Panc1 (cell line): ENCODE measurements around the gene SLIT3. TPM values are rescaled to one million over a fixed set of nuclear protein-coding genes. Genes with fewer than 3 reads are reported as not detected.

Experiments
- ATAC-seq: fragments of 200-7000 bp; cut with Tn5 transposase; 2 replicates; pipeline ENCODE4 v1.9.1; 2020; ENCODE audit warnings: mild to moderate bottlenecking, moderate library complexity
- BruUV-seq: library from RNA; stranded (reverse); fragments of 400-500 nt; replicated peaks from 2 replicates; lab custom pipeline; 2021; lab: Mats Ljungman, UMichigan
- CTCF ChIA-PET: fragments of 300-600 bp; sonication (Branson Sonifier 250); formaldehyde crosslinking; loops from one replicate; lab custom pipeline; 2022; ENCODE audit warnings: antibody characterized with exemption; lab: Charles Lee
- POLR2A ChIA-PET: fragments of 300-600 bp; sonication (Branson Sonifier 250); formaldehyde crosslinking; loops from one replicate; lab custom pipeline; 2022; ENCODE audit warnings: antibody characterized with exemption; lab: Charles Lee
- DNase-seq: peaks from one replicate; pipeline ENCODE4 v3.0.0-alpha.2; 2010; ENCODE audit warnings: low read depth, low spot score
- H3K27ac ChIP-seq: 2 replicates; pipeline ENCODE4 v1.5.1; 2011; ENCODE audit warnings: mild to moderate bottlenecking, low read length, inconsistent platforms
- H3K27me3 ChIP-seq: fragments of 200-500 bp; sonication (Bioruptor generic); 2 replicates; pipeline ENCODE4 v1.6.0; 2014; ENCODE audit warnings: low read length, inconsistent platforms; ENCODE audit not compliant: control insufficient read depth, insufficient read depth
- H3K36me3 ChIP-seq: fragments of 200-500 bp; sonication (Bioruptor generic); 2 replicates; pipeline ENCODE4 v1.5.1; 2014; ENCODE audit warnings: inconsistent platforms, mild to moderate bottlenecking, low read length, moderate library complexity; ENCODE audit not compliant: control insufficient read depth, insufficient read depth
- H3K4me1 ChIP-seq: 2 replicates; pipeline ENCODE4 v1.5.1; 2011; ENCODE audit warnings: inconsistent platforms, mild to moderate bottlenecking, low read length, moderate library complexity; ENCODE audit not compliant: control insufficient read depth, insufficient read depth
- H3K4me3 ChIP-seq, 2 experiments: 2 replicates each; pipeline ENCODE4 v1.5.1; 2011 to 2012; ENCODE audit warnings: low read depth in 2 of 2, low read length in 2 of 2, mild to moderate bottlenecking in 2 of 2, inconsistent platforms in 1 of 2, moderate library complexity in 1 of 2
- H3K9me3 ChIP-seq: fragments of 200-500 bp; sonication (Bioruptor generic); 2 replicates; pipeline ENCODE4 v1.5.1; 2014; ENCODE audit warnings: low read depth, mild to moderate bottlenecking, inconsistent platforms, low read length, moderate library complexity; ENCODE audit not compliant: control insufficient read depth, insufficient read depth
- POLR2AphosphoS5 ChIP-seq: IDR thresholded peaks from 2 replicates; pipeline ENCODE4 v1.6.1; 2012; ENCODE audit warnings: mild to moderate bottlenecking, low read depth, low read length, moderate library complexity
- SIN3A ChIP-seq: IDR thresholded peaks from 2 replicates; pipeline ENCODE4 v1.6.1; 2012; ENCODE audit warnings: low read depth, mild to moderate bottlenecking, low read length, moderate library complexity, borderline replicate concordance; ENCODE audit not compliant: insufficient read depth
- TCF7L2 ChIP-seq: IDR thresholded peaks from 2 replicates; pipeline ENCODE4 v1.6.1; 2011; ENCODE audit warnings: mild to moderate bottlenecking, low read depth, low read length, inconsistent platforms
- in situ Hi-C: cut with HindIII; loops from 2 replicates; pipeline ENCODE4 v1.10.0; 2016; ENCODE audit warnings: low sequenced_read_pairs, low pct_unique_long_range_greater_than_20kb
- intact Hi-C: fragments of 100-400 bp; cut with micrococcal nuclease; formaldehyde crosslinking; loops from one replicate; pipeline ENCODE4 v1.10.0; 2022; ENCODE audit not compliant: unreplicated experiment
- total RNA-seq: library from RNA; stranded (reverse); gene quantifications from one replicate; pipeline ENCODE4 v1.2.1, GENCODE V29; 2021; ENCODE audit not compliant: unreplicated experiment
- TF ChIP-seq, protein P1 (sequence below), 2 experiments: IDR thresholded peaks; 2 replicates each; pipeline ENCODE4 v1.6.1; 2011 to 2012; ENCODE audit warnings: low read depth in 2 of 2, control low read depth in 1 of 2, low read length in 1 of 2, mild to moderate bottlenecking in 1 of 2, moderate library complexity in 1 of 2; ENCODE audit not compliant: insufficient read depth in 1 of 2
- TF ChIP-seq, protein P2 (sequence below): fragments of 450-650 bp; IDR thresholded peaks from 2 replicates; pipeline ENCODE4 v1.5.1; 2017; ENCODE audit warnings: mild to moderate bottlenecking

Gene SLIT3
- total RNA-seq, 1 experiment from 2014 or later, result 26.4 TPM

DNA sequence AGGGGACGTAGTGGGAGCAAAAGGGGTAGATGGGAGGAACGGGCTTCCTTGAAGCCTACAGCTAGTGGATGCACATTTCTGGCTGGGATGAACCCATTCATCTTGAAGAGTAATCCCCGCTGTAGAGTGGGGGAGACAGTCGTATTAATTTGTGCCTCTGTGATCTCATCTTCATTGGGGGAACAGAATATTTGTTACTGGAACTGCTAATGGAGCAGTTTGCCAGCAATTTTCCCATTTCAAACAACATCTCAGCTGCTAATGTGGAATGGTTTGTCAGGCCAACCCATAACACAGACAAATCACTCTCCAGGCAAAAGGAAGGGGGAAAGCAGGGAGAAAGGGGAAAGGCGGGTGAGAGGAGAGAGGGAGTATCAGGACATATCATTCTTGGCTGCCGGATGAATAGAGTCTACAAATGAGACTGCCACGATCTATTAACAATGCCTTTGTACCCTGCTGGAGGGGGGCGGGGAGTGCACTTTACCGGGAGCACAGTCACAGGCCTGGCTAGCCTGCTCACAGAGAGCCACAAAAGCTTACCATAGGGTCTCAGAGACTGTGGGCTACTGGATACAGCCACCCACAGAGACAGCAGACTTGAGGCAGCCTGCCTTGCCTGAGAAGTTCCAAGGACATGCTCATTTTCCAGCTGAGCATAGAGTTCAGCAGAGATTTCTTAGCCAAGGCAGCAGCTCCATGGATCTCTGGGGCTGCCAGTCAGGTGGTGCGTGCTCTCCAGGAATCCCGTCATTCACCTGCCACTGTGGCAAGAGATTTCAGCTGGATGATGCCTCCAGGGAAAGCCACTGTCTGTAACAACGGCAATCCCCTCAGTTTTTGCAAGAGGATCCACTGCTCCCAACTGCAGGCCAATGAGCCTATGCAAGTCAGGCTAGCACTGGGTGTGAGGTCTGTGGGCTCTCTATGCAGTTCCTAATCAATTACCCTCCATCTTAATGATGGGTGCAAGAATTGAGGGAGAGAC is 504.1 kb downstream of the SLIT3 start:
- H3K4me3 ChIP-seq, result no peak overlapping the region
- H3K4me1 ChIP-seq, result no peaks in the 10 kb centered on the region
- DNase-seq (no peak), ATAC-seq (no peak)
- ChIA-PET CTCF (no interaction called here), POLR2A (no interaction called here)
- in situ Hi-C loops, result no loop called here
- intact Hi-C loops, result no loop called here
- no peak overlapping the region for H3K27ac ChIP-seq
- TF ChIP-seq POLR2AphosphoS5, result no peak
- TF ChIP-seq, protein P1, sequence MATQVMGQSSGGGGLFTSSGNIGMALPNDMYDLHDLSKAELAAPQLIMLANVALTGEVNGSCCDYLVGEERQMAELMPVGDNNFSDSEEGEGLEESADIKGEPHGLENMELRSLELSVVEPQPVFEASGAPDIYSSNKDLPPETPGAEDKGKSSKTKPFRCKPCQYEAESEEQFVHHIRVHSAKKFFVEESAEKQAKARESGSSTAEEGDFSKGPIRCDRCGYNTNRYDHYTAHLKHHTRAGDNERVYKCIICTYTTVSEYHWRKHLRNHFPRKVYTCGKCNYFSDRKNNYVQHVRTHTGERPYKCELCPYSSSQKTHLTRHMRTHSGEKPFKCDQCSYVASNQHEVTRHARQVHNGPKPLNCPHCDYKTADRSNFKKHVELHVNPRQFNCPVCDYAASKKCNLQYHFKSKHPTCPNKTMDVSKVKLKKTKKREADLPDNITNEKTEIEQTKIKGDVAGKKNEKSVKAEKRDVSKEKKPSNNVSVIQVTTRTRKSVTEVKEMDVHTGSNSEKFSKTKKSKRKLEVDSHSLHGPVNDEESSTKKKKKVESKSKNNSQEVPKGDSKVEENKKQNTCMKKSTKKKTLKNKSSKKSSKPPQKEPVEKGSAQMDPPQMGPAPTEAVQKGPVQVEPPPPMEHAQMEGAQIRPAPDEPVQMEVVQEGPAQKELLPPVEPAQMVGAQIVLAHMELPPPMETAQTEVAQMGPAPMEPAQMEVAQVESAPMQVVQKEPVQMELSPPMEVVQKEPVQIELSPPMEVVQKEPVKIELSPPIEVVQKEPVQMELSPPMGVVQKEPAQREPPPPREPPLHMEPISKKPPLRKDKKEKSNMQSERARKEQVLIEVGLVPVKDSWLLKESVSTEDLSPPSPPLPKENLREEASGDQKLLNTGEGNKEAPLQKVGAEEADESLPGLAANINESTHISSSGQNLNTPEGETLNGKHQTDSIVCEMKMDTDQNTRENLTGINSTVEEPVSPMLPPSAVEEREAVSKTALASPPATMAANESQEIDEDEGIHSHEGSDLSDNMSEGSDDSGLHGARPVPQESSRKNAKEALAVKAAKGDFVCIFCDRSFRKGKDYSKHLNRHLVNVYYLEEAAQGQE (IDR thresholded peaks at IDR 0.05; ENCODE audit: insufficient read depth in 1 of 2, low read depth in 2 of 2, low read length in 1 of 2), result no peak
- TF ChIP-seq SIN3A, result no peak
- TF ChIP-seq TCF7L2, result no peak
- TF ChIP-seq, protein P2, sequence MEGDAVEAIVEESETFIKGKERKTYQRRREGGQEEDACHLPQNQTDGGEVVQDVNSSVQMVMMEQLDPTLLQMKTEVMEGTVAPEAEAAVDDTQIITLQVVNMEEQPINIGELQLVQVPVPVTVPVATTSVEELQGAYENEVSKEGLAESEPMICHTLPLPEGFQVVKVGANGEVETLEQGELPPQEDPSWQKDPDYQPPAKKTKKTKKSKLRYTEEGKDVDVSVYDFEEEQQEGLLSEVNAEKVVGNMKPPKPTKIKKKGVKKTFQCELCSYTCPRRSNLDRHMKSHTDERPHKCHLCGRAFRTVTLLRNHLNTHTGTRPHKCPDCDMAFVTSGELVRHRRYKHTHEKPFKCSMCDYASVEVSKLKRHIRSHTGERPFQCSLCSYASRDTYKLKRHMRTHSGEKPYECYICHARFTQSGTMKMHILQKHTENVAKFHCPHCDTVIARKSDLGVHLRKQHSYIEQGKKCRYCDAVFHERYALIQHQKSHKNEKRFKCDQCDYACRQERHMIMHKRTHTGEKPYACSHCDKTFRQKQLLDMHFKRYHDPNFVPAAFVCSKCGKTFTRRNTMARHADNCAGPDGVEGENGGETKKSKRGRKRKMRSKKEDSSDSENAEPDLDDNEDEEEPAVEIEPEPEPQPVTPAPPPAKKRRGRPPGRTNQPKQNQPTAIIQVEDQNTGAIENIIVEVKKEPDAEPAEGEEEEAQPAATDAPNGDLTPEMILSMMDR, result no peak
- no peaks in the 10 kb centered on the region for H3K36me3 ChIP-seq
- no peaks in the 10 kb centered on the region for H3K9me3 ChIP-seq
- BruUV-seq, result no TSS peak
- H3K27me3 ChIP-seq, result no peaks in the 10 kb centered on the region

DNA sequence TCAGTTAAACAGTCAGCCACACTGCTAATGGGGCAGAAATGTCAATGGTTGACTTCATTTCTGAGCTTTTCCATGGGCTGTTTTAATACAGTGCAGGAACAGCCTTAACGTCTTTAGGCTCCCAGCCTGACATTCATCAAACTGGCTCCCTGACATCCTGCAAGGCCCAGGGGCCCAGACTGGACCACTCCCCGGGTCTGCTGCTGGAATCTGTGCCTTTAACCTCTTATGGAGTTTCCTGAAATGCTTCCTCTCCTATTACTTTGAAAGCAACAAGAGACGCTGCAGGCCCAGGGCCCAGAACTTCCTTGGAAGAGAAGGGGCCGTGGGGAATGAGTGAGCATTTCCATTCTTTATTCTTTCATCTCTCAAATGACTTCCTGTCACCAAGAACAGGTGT is 504.9 kb downstream of the SLIT3 start:
- POLR2A ChIA-PET, result no interaction called here
- Histone ChIP-seq H3K27me3 (no peaks in the 10 kb centered on the region), H3K36me3 (no peaks in the 10 kb centered on the region)

More for the DNA sequence above, 504.9 kb downstream of the SLIT3 start:
- Histone ChIP-seq H3K27ac (no peak overlapping the region), H3K4me1 (no peaks in the 10 kb centered on the region), H3K4me3 (no peak overlapping the region), H3K9me3 (no peaks in the 10 kb centered on the region)
- no peak for DNase-seq
- intact Hi-C loops, result no loop called here
- no TSS peak for BruUV-seq
- in situ Hi-C loops, result no loop called here
- CTCF ChIA-PET, result no interaction called here
- ATAC-seq, result no peak
- TF ChIP-seq, protein P1 (IDR thresholded peaks at IDR 0.05; ENCODE audit: insufficient read depth in 1 of 2, low read depth in 2 of 2, low read length in 1 of 2), result no peak
- TF ChIP-seq, protein P2, result no peak
- TF ChIP-seq POLR2AphosphoS5 (no peak), TCF7L2 (no peak), SIN3A (no peak)
